Activated CD4-positive, alpha-beta T cell treated with anti-CD3 and anti-CD28 coated beads for 36 hours (primary cell): ENCODE data around the gene IL1R2. TPM values are rescaled to one million over a fixed set of nuclear protein-coding genes. Genes with fewer than 3 reads are reported as not detected.

ENCODE experiments used
- ATAC-seq: fragments of 200-7000 bp; cut with Tn5 transposase; one replicate; pipeline ENCODE4 v1.10.0; 2021; ENCODE audit warnings: mild to moderate bottlenecking, moderate library complexity
- CTCF ChIA-PET: fragments of 350-600 bp; sonication (Branson Sonifier 250); formaldehyde crosslinking; loops from one replicate; lab custom pipeline; 2021; ENCODE audit warnings: antibody characterized with exemption; lab: Charles Lee
- POLR2A ChIA-PET: fragments of 350-600 bp; sonication (Branson Sonifier 250); formaldehyde crosslinking; loops from one replicate; lab custom pipeline; 2021; ENCODE audit warnings: antibody characterized with exemption, inconsistent platforms; lab: Charles Lee
- DNase-seq: peaks from one replicate; pipeline ENCODE4 v3.0.0-alpha.2; 2020
- H3K27ac Mint-ChIP-seq: one replicate; pipeline ENCODE4 v1.8.0; 2021; ENCODE audit warnings: mixed read lengths
- H3K27me3 Mint-ChIP-seq: one replicate; pipeline ENCODE4 v1.8.0; 2021; ENCODE audit warnings: mixed read lengths
- H3K36me3 Mint-ChIP-seq: one replicate; pipeline ENCODE4 v1.8.0; 2021; ENCODE audit warnings: low read depth, mixed read lengths
- H3K4me1 Mint-ChIP-seq: one replicate; pipeline ENCODE4 v1.8.0; 2021; ENCODE audit warnings: mixed read lengths
- H3K4me3 Mint-ChIP-seq: one replicate; pipeline ENCODE4 v1.8.0; 2021; ENCODE audit warnings: mild to moderate bottlenecking, moderate library complexity, mixed read lengths
- H3K9me3 Mint-ChIP-seq: one replicate; pipeline ENCODE4 v1.8.0; 2021; ENCODE audit warnings: low read depth, mixed read lengths
- intact Hi-C, 2 experiments: fragments of 100-400 bp; cut with DNase I in 1 of 2; cut with micrococcal nuclease in 1 of 2; formaldehyde crosslinking; loops; one replicate each; pipeline versions ENCODE4 v1.14.2 to v1.15.1; 2022 to 2024; cut with DNase I, micrococcal nuclease
- total RNA-seq, 2 experiments: library from RNA; stranded (reverse); gene quantifications; one replicate each; pipeline ENCODE4 v1.2.3, GENCODE V29; 2021

IL1R2 gene
- total RNA-seq, 2 experiments from 2014 or later, result 21.4 to 25.4 TPM

GRCh38 chr2:102020596-102021170, 28.9 kb downstream of the IL1R2 start:
- intact Hi-C loops, result loop anchor here (1.0 to 5.0 kb wide), 10 partner anchors 42 to 429 kb away; partner anchors contain the start of gene IL18R1 (in 2 of the 2)
- CTCF ChIA-PET, result interaction anchor here (0.6 to 3.9 kb wide), 46 partner anchors 8 to 422 kb away, joined by 3 to 71 read pairs (median 4); partner anchors contain the start of gene IL1RL2
- ATAC-seq (peak; percentile 84), DNase-seq (peak; percentile 92)
- POLR2A ChIA-PET, result interaction anchor here (0.6 kb wide), 2 partner anchors 19 to 75 kb away, joined by 3 to 5 read pairs; no protein-coding TSS in a partner anchor
- Mint-ChIP-seq H3K4me1 (peaks cover 53% of the 10 kb centered on the region), H3K36me3 (peaks cover 14% of the 10 kb centered on the region), H3K4me3 (no peak overlapping the region), H3K27ac (peak overlapping the region; percentile 68), H3K27me3 (peaks cover 2% of the 10 kb centered on the region), H3K9me3 (no peaks in the 10 kb centered on the region)

- Mint-ChIP-seq H3K9me3 (no peaks in the 10 kb centered on the region), H3K36me3 (peaks cover 22% of the 10 kb centered on the region), H3K27me3 (peaks cover 2% of the 10 kb centered on the region), H3K27ac (peak overlapping the region; percentile 3), H3K4me1 (peaks cover 58% of the 10 kb centered on the region), H3K4me3 (no peak overlapping the region)
- no peak for ATAC-seq
- ChIA-PET CTCF (interaction anchor here (1.0 to 3.9 kb wide), 2 partner anchors 218 to 226 kb away, joined by 4 to 71 read pairs; no protein-coding TSS in a partner anchor), POLR2A (interaction anchor here (0.7 kb wide), 1 partner anchor 89 kb away, joined by 3 read pairs; no protein-coding TSS in a partner anchor)
- no peak for DNase-seq
- intact Hi-C loops, result loop anchor here (2.0 to 5.0 kb wide), 4 partner anchors 41 to 336 kb away; partner anchors contain the start of gene IL18R1 (in 1 of the 2)
These were observed 30.0 kb downstream of the IL1R2 start for GRCh38 chr2:102021779-102022178.

- H3K4me1 Mint-ChIP-seq, result peaks cover 70% of the 10 kb centered on the region
- intact Hi-C loops, result loop anchor here (5.0 kb wide), 2 partner anchors 79 to 334 kb away; partner anchors contain the start of gene IL18R1 (in 1 of the 2)
- H3K27ac Mint-ChIP-seq, result peak overlapping the region; percentile 22
- peaks cover 2% of the 10 kb centered on the region for H3K27me3 Mint-ChIP-seq
- H3K36me3 Mint-ChIP-seq, result peaks cover 28% of the 10 kb centered on the region
- no peaks in the 10 kb centered on the region for H3K9me3 Mint-ChIP-seq
- no peak overlapping the region for H3K4me3 Mint-ChIP-seq
- no peak for ATAC-seq
- POLR2A ChIA-PET, result no interaction called here
- CTCF ChIA-PET, result interaction anchor here (0.6 to 4.1 kb wide), 3 partner anchors 34 to 218 kb away, joined by 3 to 71 read pairs (median 15); no protein-coding TSS in a partner anchor
- DNase-seq, result no peak
These were observed 31.3 kb downstream of the IL1R2 start for GRCh38 chr2:102022884-102023539.

GRCh38 chr2:102024410-102024809, 32.6 kb downstream of the IL1R2 start:
- peaks cover 33% of the 10 kb centered on the region for H3K36me3 Mint-ChIP-seq
- peaks cover 74% of the 10 kb centered on the region for H3K4me1 Mint-ChIP-seq
- intact Hi-C loops, result loop anchor here (2.0 to 5.0 kb wide), 3 partner anchors 20 to 333 kb away; partner anchors contain the start of gene IL18R1 (in 1 of the 2)
- no peaks in the 10 kb centered on the region for H3K9me3 Mint-ChIP-seq
- ChIA-PET POLR2A (interaction anchor here (0.7 kb wide), 1 partner anchor 32 kb away, joined by 4 read pairs; no protein-coding TSS in a partner anchor), CTCF (interaction anchor here (0.7 to 4.1 kb wide), 4 partner anchors 24 to 216 kb away, joined by 3 to 15 read pairs (median 3); no protein-coding TSS in a partner anchor)
- no peak for ATAC-seq
- DNase-seq, result no peak
- H3K4me3 Mint-ChIP-seq, result no peak overlapping the region
- H3K27ac Mint-ChIP-seq, result no peak overlapping the region
- H3K27me3 Mint-ChIP-seq, result peaks cover 2% of the 10 kb centered on the region

- POLR2A ChIA-PET, result interaction anchor here (0.7 kb wide), 1 partner anchor 31 kb away, joined by 4 read pairs; no protein-coding TSS in a partner anchor
- H3K27ac Mint-ChIP-seq, result no peak overlapping the region
- ATAC-seq (no peak), DNase-seq (no peak)
- peaks cover 75% of the 10 kb centered on the region for H3K4me1 Mint-ChIP-seq
- peaks cover 33% of the 10 kb centered on the region for H3K36me3 Mint-ChIP-seq
- intact Hi-C loops, result loop anchor here in 1 of 2 experiments (2.0 kb wide), 1 partner anchor 20 kb away; no protein-coding TSS in a partner anchor
- H3K4me3 Mint-ChIP-seq, result no peak overlapping the region
- CTCF ChIA-PET, result interaction anchor here (1.4 to 4.1 kb wide), 4 partner anchors 19 to 216 kb away, joined by 3 to 15 read pairs (median 5); no protein-coding TSS in a partner anchor
- H3K9me3 Mint-ChIP-seq, result no peaks in the 10 kb centered on the region
- peaks cover 2% of the 10 kb centered on the region for H3K27me3 Mint-ChIP-seq
These were observed 33.3 kb downstream of the IL1R2 start for GRCh38 chr2:102025016-102025501.

- H3K36me3 Mint-ChIP-seq, result peaks cover 31% of the 10 kb centered on the region
These were observed 34.0 kb downstream of the IL1R2 start for GRCh38 chr2:102025583-102026267.

GRCh38 chr2:102027036-102027980, 35.5 kb downstream of the IL1R2 start:
- Mint-ChIP-seq H3K27ac (peak overlapping the region; percentile 48), H3K36me3 (peaks cover 28% of the 10 kb centered on the region), H3K4me3 (no peak overlapping the region), H3K27me3 (no peaks in the 10 kb centered on the region), H3K9me3 (no peaks in the 10 kb centered on the region), H3K4me1 (peaks cover 55% of the 10 kb centered on the region)
- POLR2A ChIA-PET, result interaction anchor here (1.4 kb wide), 1 partner anchor 35 kb away, joined by 7 read pairs; no protein-coding TSS in a partner anchor
- DNase-seq, result no peak
- intact Hi-C loops, result no loop called here
- peak; percentile 19 for ATAC-seq
- CTCF ChIA-PET, result interaction anchor here (0.6 to 4.1 kb wide), 11 partner anchors 14 to 213 kb away, joined by 3 to 15 read pairs (median 3); no protein-coding TSS in a partner anchor

More at GRCh38 chr2:102025583-102026267, 34.0 kb downstream of the IL1R2 start:
- peaks cover 69% of the 10 kb centered on the region for H3K4me1 Mint-ChIP-seq
- DNase-seq (no peak), ATAC-seq (no peak)
- no peak overlapping the region for H3K27ac Mint-ChIP-seq
- CTCF ChIA-PET, result interaction anchor here (0.6 to 4.1 kb wide), 10 partner anchors 10 to 393 kb away, joined by 3 to 15 read pairs (median 3); no protein-coding TSS in a partner anchor
- POLR2A ChIA-PET, result no interaction called here
- no peak overlapping the region for H3K4me3 Mint-ChIP-seq
- intact Hi-C loops, result loop anchor here in 1 of 2 experiments (2.0 kb wide), 1 partner anchor 21 kb away; no protein-coding TSS in a partner anchor
- no peaks in the 10 kb centered on the region for H3K27me3 Mint-ChIP-seq
- H3K9me3 Mint-ChIP-seq, result no peaks in the 10 kb centered on the region

GRCh38 chr2:102028470-102028869, 36.7 kb downstream of the IL1R2 start:
- Mint-ChIP-seq H3K4me1 (peaks cover 61% of the 10 kb centered on the region), H3K27ac (peak overlapping the region; percentile 61), H3K9me3 (no peaks in the 10 kb centered on the region), H3K4me3 (no peak overlapping the region), H3K36me3 (peaks cover 25% of the 10 kb centered on the region), H3K27me3 (no peaks in the 10 kb centered on the region)
- intact Hi-C loops, result no loop called here
- CTCF ChIA-PET, result interaction anchor here (0.7 to 1.6 kb wide), 2 partner anchors 8 to 212 kb away, joined by 3 to 4 read pairs; no protein-coding TSS in a partner anchor
- ATAC-seq (peak; percentile 75), DNase-seq (no peak)
- POLR2A ChIA-PET, result interaction anchor here (1.4 kb wide), 1 partner anchor 34 kb away, joined by 7 read pairs; no protein-coding TSS in a partner anchor

- no peak for ATAC-seq
- Mint-ChIP-seq H3K27ac (no peak overlapping the region), H3K4me1 (peaks cover 65% of the 10 kb centered on the region), H3K36me3 (peaks cover 24% of the 10 kb centered on the region), H3K9me3 (no peaks in the 10 kb centered on the region), H3K27me3 (no peaks in the 10 kb centered on the region), H3K4me3 (no peak overlapping the region)
- no peak for DNase-seq
- POLR2A ChIA-PET, result no interaction called here
- CTCF ChIA-PET, result interaction anchor here (0.9 to 1.3 kb wide), 2 partner anchors 137 to 211 kb away, joined by 3 to 4 read pairs; no protein-coding TSS in a partner anchor
- intact Hi-C loops, result no loop called here
These were observed 37.6 kb downstream of the IL1R2 start for GRCh38 chr2:102029405-102029804.
